ENCODE results near the gene PGAP6. TPM values are rescaled to one million over a fixed set of nuclear protein-coding genes. Genes with fewer than 3 reads are reported as not detected.

Gene PGAP6
- total and polyA plus RNA-seq, 2 of the 8 experiments (the other 6 are each of a cell fraction or from before 2014, with no cell fraction given), result 86.8 to 364 TPM

DNA sequence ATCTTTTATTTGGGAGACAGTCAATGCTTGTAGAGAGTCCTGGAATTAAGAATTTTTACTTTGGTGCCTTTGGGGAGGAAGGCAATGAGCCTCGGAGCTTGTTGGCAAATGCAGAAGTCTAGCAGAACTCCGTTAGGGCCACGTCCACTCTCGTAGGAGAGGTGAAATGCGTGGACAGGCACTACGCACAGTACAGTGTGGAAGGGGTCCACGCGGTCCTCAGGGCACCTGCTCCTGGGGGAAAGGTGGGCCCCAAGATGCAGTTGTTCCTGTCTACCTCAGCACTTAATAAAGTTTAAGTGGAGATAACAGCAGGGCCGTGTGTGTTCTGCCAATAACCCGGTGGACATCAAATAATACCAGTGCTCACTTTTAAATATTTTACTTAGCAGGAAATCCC, 45.5 kb upstream of the PGAP6 start:
- WGBS, 2 experiments (ENCODE audit: extremely low coverage in 1 of 2, insufficient coverage in 1 of 2, insufficient read length in 1 of 2, insufficient replicate concordance in 2 of 2, low coverage in 1 of 2, low lambda C conversion rate in 2 of 2, missing lambda C conversion rate in 1 of 2), result 94% methylated on average over 10 of the region's 10 CpGs; no CpG with 5 or more reads in 1 of the 2 experiments
- Histone ChIP-seq H4K20me1 (replicated peaks in 1 of 2; ENCODE audit: control insufficient read depth in 1 of 2, insufficient read depth in 2 of 2, low read length in 2 of 2) (peaks cover 4 to 18% of the 10 kb centered on the region in 2 experiments), H3K9ac (replicated peaks in 1 of 4; ENCODE audit: extremely low read depth in 1 of 4, low read depth in 3 of 4, low read length in 3 of 4) (no peak overlapping the region)
- TF ChIP-seq, protein P1, sequence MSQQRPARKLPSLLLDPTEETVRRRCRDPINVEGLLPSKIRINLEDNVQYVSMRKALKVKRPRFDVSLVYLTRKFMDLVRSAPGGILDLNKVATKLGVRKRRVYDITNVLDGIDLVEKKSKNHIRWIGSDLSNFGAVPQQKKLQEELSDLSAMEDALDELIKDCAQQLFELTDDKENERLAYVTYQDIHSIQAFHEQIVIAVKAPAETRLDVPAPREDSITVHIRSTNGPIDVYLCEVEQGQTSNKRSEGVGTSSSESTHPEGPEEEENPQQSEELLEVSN (IDR thresholded peaks at IDR 0.05), result no peak
- TF ChIP-seq JUN (IDR thresholded peaks at IDR 0.05; ENCODE audit: low read depth, low read length) (no peak), ZNF274 (IDR thresholded peaks at IDR 0.05; ENCODE audit: borderline replicate concordance, extremely low read depth, low read length) (no peak), SAP30 (IDR thresholded peaks at IDR 0.05; ENCODE audit: insufficient read depth, insufficient replicate concordance, low read length) (no peak)
- TF ChIP-seq, protein P2, sequence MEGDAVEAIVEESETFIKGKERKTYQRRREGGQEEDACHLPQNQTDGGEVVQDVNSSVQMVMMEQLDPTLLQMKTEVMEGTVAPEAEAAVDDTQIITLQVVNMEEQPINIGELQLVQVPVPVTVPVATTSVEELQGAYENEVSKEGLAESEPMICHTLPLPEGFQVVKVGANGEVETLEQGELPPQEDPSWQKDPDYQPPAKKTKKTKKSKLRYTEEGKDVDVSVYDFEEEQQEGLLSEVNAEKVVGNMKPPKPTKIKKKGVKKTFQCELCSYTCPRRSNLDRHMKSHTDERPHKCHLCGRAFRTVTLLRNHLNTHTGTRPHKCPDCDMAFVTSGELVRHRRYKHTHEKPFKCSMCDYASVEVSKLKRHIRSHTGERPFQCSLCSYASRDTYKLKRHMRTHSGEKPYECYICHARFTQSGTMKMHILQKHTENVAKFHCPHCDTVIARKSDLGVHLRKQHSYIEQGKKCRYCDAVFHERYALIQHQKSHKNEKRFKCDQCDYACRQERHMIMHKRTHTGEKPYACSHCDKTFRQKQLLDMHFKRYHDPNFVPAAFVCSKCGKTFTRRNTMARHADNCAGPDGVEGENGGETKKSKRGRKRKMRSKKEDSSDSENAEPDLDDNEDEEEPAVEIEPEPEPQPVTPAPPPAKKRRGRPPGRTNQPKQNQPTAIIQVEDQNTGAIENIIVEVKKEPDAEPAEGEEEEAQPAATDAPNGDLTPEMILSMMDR (IDR thresholded peaks at IDR 0.05; ENCODE audit: control extremely low read depth in 1 of 3, insufficient read depth in 1 of 3, low read depth in 1 of 3, low read length in 3 of 3), result no peak

More for the DNA sequence above, 45.5 kb upstream of the PGAP6 start:
- FAIRE-seq (no peak), DNase-seq (ENCODE audit: low read depth in 1 of 2, low spot score in 2 of 2) (no peak)
- peaks cover 4% of the 10 kb centered on the region for H3K79me1 ChIP-seq (ENCODE audit: low read depth, low read length)
- H2BK5ac ChIP-seq (ENCODE audit: low read depth, low read length), result no peak overlapping the region
- ChIA-PET POLR2A (ENCODE audit: partially characterized antibody) (interaction anchor here (1.3 to 1.4 kb wide), 2 partner anchors 10 to 34 kb away, joined by 4 to 5 read pairs; no protein-coding TSS in a partner anchor), CTCF (ENCODE audit: partially characterized antibody) (interaction anchor here (0.7 to 2.1 kb wide), 4 partner anchors 9 to 247 kb away, joined by 4 to 6 read pairs (median 4); no protein-coding TSS in a partner anchor)
- peaks cover 11 to 33% (median 24%) of the 10 kb centered on the region in 4 experiments for H3K27me3 ChIP-seq (replicated peaks in 1 of 4; ENCODE audit: control insufficient read depth in 3 of 4, extremely low read depth in 1 of 4, insufficient read depth in 3 of 4, low read length in 3 of 4)
- H2BK15ac ChIP-seq (ENCODE audit: low read length), result no peak overlapping the region
- no peak overlapping the region for H3K27ac ChIP-seq (ENCODE audit: low read depth, low read length)
- no peak overlapping the region for H2AK5ac ChIP-seq (ENCODE audit: low read depth, low read length)
- H3K23me2 ChIP-seq (ENCODE audit: low read depth, low read length), result peaks cover 13% of the 10 kb centered on the region; the same call in 1 of the 2 replicates
- no peak overlapping the region for H3K4ac ChIP-seq (replicated peaks; ENCODE audit: insufficient read length, low read depth, low read length)
- H2BK12ac ChIP-seq (ENCODE audit: low read depth, low read length), result no peak overlapping the region
- H3K4me1 ChIP-seq (replicated peaks in 1 of 4; ENCODE audit: control insufficient read depth in 3 of 4, insufficient read depth in 4 of 4, low read length in 3 of 4), result peaks cover 0 to 15% (median 7%) of the 10 kb centered on the region in 4 experiments; a peak in 4 of 7 replicates
- no peak overlapping the region for H2AFZ ChIP-seq (ENCODE audit: low read length)
- H3K9me3 ChIP-seq (ENCODE audit: insufficient read depth in 2 of 2, low read depth in 1 of 2, low read length in 1 of 2), result no peaks in the 10 kb centered on the region
- no peak overlapping the region for H3K56ac ChIP-seq (replicated peaks; ENCODE audit: insufficient read length, low read depth, low read length)
- peak overlapping the region; percentile 80 to 99 for H3K4me2 ChIP-seq (ENCODE audit: insufficient read depth in 1 of 2, low read depth in 2 of 2, low read length in 2 of 2)
- no peaks in the 10 kb centered on the region for H3K36me3 ChIP-seq (ENCODE audit: control insufficient read depth in 2 of 4, insufficient read depth in 4 of 4, low read length in 3 of 4)
- H4K8ac ChIP-seq (ENCODE audit: extremely low read depth, insufficient read depth, low read length), result no peak overlapping the region
- H4K91ac ChIP-seq (replicated peaks; ENCODE audit: insufficient read length, low read length), result no peak overlapping the region
- H4K5ac ChIP-seq (ENCODE audit: insufficient read length, low read depth, low read length), result no peak overlapping the region
- no peak overlapping the region for H2BK20ac ChIP-seq (ENCODE audit: low read length)
- peaks cover 0 to 36% of the 10 kb centered on the region in 2 experiments; a peak in 2 of 4 replicates for H3K79me2 ChIP-seq (ENCODE audit: control insufficient read depth in 1 of 2, insufficient read depth in 2 of 2, low read length in 2 of 2)
- H2BK120ac ChIP-seq (replicated peaks; ENCODE audit: low read depth, low read length), result no peak overlapping the region
- peak overlapping the region; percentile 66 to 97 (median 68); a peak in 6 of 8 replicates for H3K4me3 ChIP-seq (ENCODE audit: extremely low read depth in 1 of 4, insufficient read depth in 2 of 4, low read depth in 3 of 4, low read length in 4 of 4)
- no peak overlapping the region for H3K18ac ChIP-seq (ENCODE audit: extremely low read depth, low read length)
- no peak overlapping the region for H3K14ac ChIP-seq (ENCODE audit: insufficient read length)
- H3K23ac ChIP-seq (ENCODE audit: insufficient read length), result no peak overlapping the region

Data from H1 (cell line).